Measurements from ENCODE around the gene ACACB.
"Not testable (repeated sequence)": the region's sequence is repeated elsewhere in the genome, so short reads cannot be mapped to it uniquely, and the experiment has no call there.

ACACB gene

DNA sequence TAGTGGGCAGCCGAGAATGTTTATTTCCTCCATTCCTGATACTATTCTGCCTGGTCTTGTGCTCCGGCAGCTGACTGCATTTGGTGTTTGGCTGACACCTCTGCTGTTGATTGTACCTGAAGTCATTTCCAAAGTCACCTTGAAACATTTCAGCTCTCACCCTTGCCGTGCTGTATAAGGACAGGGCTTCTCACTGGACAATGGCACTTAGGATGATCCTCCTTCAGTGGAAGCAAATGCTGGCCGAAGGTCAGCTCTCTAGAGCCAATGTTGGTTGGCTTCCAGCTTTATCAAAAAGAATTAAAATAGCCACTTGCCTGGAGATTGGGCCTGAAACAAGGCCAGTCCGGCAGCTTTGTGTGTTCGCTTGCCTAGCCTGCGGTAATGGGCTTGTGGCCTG lies 44.0 kb downstream of the ACACB start:
- Histone ChIP-seq H3K79me2 (ENCODE audit: control insufficient read depth, insufficient read depth, low read length, unreplicated experiment) (no peaks in the 10 kb centered on the region), H3K27ac (ENCODE audit: low read depth, low read length) (no peak overlapping the region), H3K27me3 (ENCODE audit: insufficient read depth, low read length) (no peaks in the 10 kb centered on the region), H3K36me3 (ENCODE audit: insufficient read depth, low read length) (no peaks in the 10 kb centered on the region), H3K4me3 (ENCODE audit: low read depth, low read length) (no peak overlapping the region), H2AFZ (ENCODE audit: low read length, unreplicated experiment) (no peak overlapping the region), H3K4me1 (ENCODE audit: control insufficient read depth, insufficient read depth, low read length, unreplicated experiment) (no peaks in the 10 kb centered on the region)

DNA sequence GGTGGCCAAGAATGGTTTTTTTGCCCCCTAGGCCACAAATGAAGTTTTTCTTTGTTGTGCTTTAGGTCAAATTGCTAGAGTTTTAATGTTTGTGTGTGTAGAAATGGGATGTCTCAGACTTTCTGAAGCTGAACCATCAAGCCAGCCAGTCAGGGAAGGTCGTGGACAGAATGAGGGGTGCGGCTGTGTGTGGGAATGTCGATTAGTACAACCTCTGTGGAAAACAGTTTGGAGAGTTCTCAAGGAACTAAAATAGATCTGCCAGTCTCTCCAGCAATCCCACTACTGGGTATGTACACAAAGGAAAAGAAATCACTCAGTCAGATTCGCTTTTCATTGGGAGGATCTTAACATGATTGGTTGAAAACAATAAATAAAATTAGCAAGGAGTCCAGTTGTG lies 44.5 kb downstream of the ACACB start:
- H3K4me3 ChIP-seq (ENCODE audit: low read depth, low read length): no peak overlapping the region
- H2AFZ ChIP-seq (ENCODE audit: low read length, unreplicated experiment): no peak overlapping the region
- H3K27ac ChIP-seq (ENCODE audit: low read depth, low read length): no peak overlapping the region
- H3K27me3 ChIP-seq (ENCODE audit: insufficient read depth, low read length): no peaks in the 10 kb centered on the region
- no peaks in the 10 kb centered on the region for H3K36me3 ChIP-seq (ENCODE audit: insufficient read depth, low read length)
- no peaks in the 10 kb centered on the region for H3K79me2 ChIP-seq (ENCODE audit: control insufficient read depth, insufficient read depth, low read length, unreplicated experiment)
- H3K4me1 ChIP-seq (ENCODE audit: control insufficient read depth, insufficient read depth, low read length, unreplicated experiment): no peaks in the 10 kb centered on the region

DNA sequence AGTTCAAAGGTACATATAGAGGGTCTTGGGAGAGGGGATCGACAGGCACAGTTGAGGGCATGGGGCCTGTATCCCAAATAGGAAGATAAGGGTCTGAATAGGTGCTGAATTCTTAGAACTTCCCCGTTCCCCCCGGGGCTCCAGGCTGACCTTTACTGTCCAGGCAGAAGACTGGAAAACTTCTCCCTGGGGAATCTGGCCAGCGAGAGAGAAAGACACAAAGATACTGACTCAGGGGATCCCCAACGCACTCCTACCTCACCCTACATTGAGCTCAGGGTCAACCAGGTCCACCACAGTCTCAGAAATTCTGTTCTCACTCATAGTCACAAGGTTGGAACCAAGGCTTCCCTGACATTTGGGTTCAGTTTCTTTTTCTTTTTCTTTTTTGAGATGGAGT lies 46.2 kb downstream of the ACACB start:
- Histone ChIP-seq H3K27me3 (ENCODE audit: insufficient read depth, low read length) (no peaks in the 10 kb centered on the region), H3K4me1 (ENCODE audit: control insufficient read depth, insufficient read depth, low read length, unreplicated experiment) (no peaks in the 10 kb centered on the region)

DNA sequence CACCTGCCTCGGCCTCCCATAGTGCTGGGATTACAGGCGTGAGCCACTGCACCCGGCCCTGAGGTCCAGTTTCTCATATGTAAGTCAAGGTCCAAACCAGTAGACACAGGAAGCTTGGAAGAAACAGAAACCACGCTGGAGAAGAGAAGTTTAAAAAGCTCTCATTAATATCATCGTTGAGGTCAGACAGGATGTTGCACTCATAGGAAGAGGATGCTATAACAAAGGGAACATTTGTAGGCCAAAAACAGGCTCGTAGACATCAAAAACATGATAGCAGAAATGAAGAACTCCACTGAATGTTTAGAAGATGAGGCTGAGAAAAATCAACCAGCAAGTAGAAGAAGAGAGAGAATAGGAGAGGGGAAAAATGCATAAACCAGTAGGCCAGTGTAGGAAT lies 46.8 kb downstream of the ACACB start:
- H2AFZ ChIP-seq (ENCODE audit: low read length, unreplicated experiment): no peak overlapping the region
- H3K79me2 ChIP-seq (ENCODE audit: control insufficient read depth, insufficient read depth, low read length, unreplicated experiment): no peaks in the 10 kb centered on the region
- H3K4me1 ChIP-seq (ENCODE audit: control insufficient read depth, insufficient read depth, low read length, unreplicated experiment): no peaks in the 10 kb centered on the region
- H3K27me3 ChIP-seq (ENCODE audit: insufficient read depth, low read length): no peaks in the 10 kb centered on the region
- no peak overlapping the region for H3K4me3 ChIP-seq (ENCODE audit: low read depth, low read length)
- no peaks in the 10 kb centered on the region for H3K36me3 ChIP-seq (ENCODE audit: insufficient read depth, low read length)
- H3K27ac ChIP-seq (ENCODE audit: low read depth, low read length): no peak overlapping the region

More for the DNA sequence above, 46.2 kb downstream of the ACACB start:
- Histone ChIP-seq H3K79me2 (ENCODE audit: control insufficient read depth, insufficient read depth, low read length, unreplicated experiment) (no peaks in the 10 kb centered on the region), H3K27ac (ENCODE audit: low read depth, low read length) (no peak overlapping the region), H2AFZ (ENCODE audit: low read length, unreplicated experiment) (no peak overlapping the region), H3K4me3 (ENCODE audit: low read depth, low read length) (no peak overlapping the region), H3K36me3 (ENCODE audit: insufficient read depth, low read length) (no peaks in the 10 kb centered on the region)

DNA sequence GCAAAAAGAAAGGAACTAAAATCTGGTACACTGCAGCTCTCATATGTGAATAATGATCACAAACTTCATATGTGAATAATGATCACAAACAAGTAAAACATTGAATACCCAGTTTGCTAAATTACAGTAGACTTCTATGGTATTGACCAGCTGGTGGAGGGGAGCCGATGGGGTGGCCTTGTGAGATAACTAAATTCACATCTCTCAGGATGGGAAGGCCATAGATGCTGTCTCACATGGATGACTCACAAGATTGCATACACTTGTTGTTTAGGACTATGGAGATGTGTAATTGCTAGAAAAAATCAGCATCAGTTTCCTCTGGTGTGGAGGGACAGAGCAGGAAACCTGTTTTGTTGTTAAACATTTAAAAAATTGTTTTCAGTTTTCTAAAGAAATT lies 49.2 kb downstream of the ACACB start:
- Histone ChIP-seq H3K79me2 (ENCODE audit: control insufficient read depth, insufficient read depth, low read length, unreplicated experiment) (no peaks in the 10 kb centered on the region), H3K36me3 (ENCODE audit: insufficient read depth, low read length) (no peaks in the 10 kb centered on the region), H2AFZ (ENCODE audit: low read length, unreplicated experiment) (no peak overlapping the region), H3K4me1 (ENCODE audit: control insufficient read depth, insufficient read depth, low read length, unreplicated experiment) (no peaks in the 10 kb centered on the region), H3K27ac (ENCODE audit: low read depth, low read length) (no peak overlapping the region), H3K27me3 (ENCODE audit: insufficient read depth, low read length) (no peaks in the 10 kb centered on the region), H3K4me3 (ENCODE audit: low read depth, low read length) (no peak overlapping the region)

DNA sequence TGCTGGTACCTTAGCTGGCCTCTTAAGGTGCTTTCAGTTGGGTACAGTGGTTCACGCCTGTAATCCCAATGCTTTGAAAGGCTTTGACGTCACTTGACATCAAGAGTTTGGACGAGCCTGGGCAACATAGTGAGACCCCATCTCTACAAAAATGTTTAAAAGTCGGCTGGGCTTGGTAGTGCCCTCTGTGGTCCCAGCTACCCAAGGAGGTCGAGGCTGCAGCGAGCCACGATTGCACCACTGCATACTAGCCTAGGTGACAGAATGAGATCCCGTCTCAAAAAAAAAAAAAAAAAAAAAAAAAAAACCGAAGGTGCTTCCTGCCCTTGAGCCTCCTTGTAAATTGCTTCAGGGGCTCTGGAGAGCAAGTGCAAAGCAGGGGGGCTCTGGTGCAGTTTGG lies 50.0 kb downstream of the ACACB start:
- H3K27ac ChIP-seq (ENCODE audit: low read depth, low read length): no peak overlapping the region
- H3K79me2 ChIP-seq (ENCODE audit: control insufficient read depth, insufficient read depth, low read length, unreplicated experiment): no peaks in the 10 kb centered on the region
- H3K27me3 ChIP-seq (ENCODE audit: insufficient read depth, low read length): no peaks in the 10 kb centered on the region
- H3K4me3 ChIP-seq (ENCODE audit: low read depth, low read length): no peak overlapping the region
- no peaks in the 10 kb centered on the region for H3K4me1 ChIP-seq (ENCODE audit: control insufficient read depth, insufficient read depth, low read length, unreplicated experiment)
- H2AFZ ChIP-seq (ENCODE audit: low read length, unreplicated experiment): no peak overlapping the region
- no peaks in the 10 kb centered on the region for H3K36me3 ChIP-seq (ENCODE audit: insufficient read depth, low read length)

DNA sequence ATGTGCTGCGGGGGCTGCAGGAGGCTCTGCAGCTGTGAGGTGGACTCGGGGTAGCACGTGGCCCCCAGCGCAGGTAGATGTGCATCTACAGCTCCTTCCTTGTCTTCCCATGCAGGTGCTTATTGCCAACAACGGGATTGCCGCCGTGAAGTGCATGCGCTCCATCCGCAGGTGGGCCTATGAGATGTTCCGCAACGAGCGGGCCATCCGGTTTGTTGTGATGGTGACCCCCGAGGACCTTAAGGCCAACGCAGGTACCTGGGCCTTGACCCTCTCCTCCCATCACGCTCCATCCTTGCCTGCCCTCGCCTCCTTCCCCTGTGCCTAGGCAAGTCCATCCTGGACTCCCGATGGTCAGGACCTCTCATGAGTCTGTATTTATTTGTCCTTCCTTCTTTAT lies 51.4 kb downstream of the ACACB start:
- no peaks in the 10 kb centered on the region for H3K79me2 ChIP-seq (ENCODE audit: control insufficient read depth, insufficient read depth, low read length, unreplicated experiment)
- H3K36me3 ChIP-seq (ENCODE audit: insufficient read depth, low read length): 0 out of 2 replicates have a peak, but pooled peaks cover 5% of the 10 kb centered on the region
- H3K27ac ChIP-seq (ENCODE audit: low read depth, low read length): no peak overlapping the region
- no peak overlapping the region for H3K4me3 ChIP-seq (ENCODE audit: low read depth, low read length)
- no peaks in the 10 kb centered on the region for H3K27me3 ChIP-seq (ENCODE audit: insufficient read depth, low read length)
- no peak overlapping the region for H2AFZ ChIP-seq (ENCODE audit: low read length, unreplicated experiment)
- no peaks in the 10 kb centered on the region for H3K4me1 ChIP-seq (ENCODE audit: control insufficient read depth, insufficient read depth, low read length, unreplicated experiment)

DNA sequence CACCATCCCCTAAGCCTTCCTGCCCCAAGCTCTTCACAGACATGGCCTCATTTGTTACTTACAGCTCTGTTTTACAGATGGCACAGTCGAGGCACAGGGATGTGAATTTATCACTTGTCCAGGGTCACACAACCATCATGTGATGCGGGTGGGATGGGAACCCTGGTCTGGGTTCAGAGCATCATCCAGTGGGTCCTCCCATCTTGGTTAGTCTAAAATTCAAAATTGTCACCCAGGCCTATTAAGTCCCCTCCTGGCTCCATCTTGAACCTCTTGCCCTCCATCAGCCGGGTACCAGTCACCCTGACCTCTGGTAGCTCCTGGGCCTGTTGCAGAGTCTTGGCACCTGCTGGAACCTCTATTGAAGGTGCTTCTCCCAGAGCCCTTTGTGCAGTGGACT lies 52.9 kb downstream of the ACACB start:
- Histone ChIP-seq H3K27ac (ENCODE audit: low read depth, low read length) (no peak overlapping the region), H2AFZ (ENCODE audit: low read length, unreplicated experiment) (no peak overlapping the region), H3K4me1 (ENCODE audit: control insufficient read depth, insufficient read depth, low read length, unreplicated experiment) (no peaks in the 10 kb centered on the region), H3K4me3 (ENCODE audit: low read depth, low read length) (no peak overlapping the region), H3K27me3 (ENCODE audit: insufficient read depth, low read length) (no peaks in the 10 kb centered on the region), H3K79me2 (ENCODE audit: control insufficient read depth, insufficient read depth, low read length, unreplicated experiment) (no peaks in the 10 kb centered on the region), H3K36me3 (ENCODE audit: insufficient read depth, low read length) (peaks cover 14% of the 10 kb centered on the region; the same call in 1 of the 2 replicates)

DNA sequence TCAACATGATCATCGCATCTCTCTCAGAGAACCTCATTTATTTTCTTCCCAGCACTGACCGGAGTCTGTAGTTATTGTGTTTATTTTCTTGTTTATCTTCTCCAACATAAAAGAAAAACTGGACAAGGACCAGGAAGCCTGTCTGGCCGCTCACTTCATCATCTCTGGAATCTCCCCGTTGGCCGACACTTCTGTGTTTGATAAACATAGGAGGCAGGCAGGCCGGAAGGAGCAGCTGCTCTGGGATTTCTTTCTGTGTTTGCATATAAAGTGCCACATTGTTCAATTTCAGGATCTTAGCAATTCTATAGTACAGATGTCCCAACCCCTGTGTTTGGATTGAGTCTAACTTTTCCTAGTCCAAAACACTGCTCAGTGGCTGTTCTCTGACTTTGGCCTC lies 53.3 kb downstream of the ACACB start:
- Histone ChIP-seq H2AFZ (ENCODE audit: low read length, unreplicated experiment) (no peak overlapping the region), H3K36me3 (ENCODE audit: insufficient read depth, low read length) (peaks cover 14% of the 10 kb centered on the region; the same call in 1 of the 2 replicates), H3K27me3 (ENCODE audit: insufficient read depth, low read length) (no peaks in the 10 kb centered on the region), H3K27ac (ENCODE audit: low read depth, low read length) (no peak overlapping the region), H3K4me3 (ENCODE audit: low read depth, low read length) (no peak overlapping the region), H3K79me2 (ENCODE audit: control insufficient read depth, insufficient read depth, low read length, unreplicated experiment) (no peaks in the 10 kb centered on the region), H3K4me1 (ENCODE audit: control insufficient read depth, insufficient read depth, low read length, unreplicated experiment) (no peaks in the 10 kb centered on the region)

DNA sequence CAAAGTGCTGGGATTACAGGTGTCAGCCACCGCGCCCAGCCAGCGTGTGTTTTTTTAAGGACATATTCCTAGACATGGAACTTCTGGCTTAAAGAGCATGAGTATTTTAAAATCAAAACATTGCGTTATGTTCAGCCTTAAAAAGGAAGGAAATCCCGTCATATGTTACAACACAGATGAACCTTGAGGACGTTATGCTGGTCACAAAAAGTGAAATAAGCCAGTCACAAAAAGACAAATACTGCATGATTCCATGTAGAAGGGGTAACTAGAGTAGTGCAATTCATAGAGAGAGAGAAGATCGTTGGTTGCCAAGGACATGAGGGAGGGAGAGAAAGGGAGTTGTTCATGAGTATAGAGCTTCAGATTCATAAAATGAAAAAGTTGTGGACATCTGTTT lies 53.9 kb downstream of the ACACB start:
- H3K27me3 ChIP-seq (ENCODE audit: insufficient read depth, low read length): no peaks in the 10 kb centered on the region
- no peak overlapping the region for H3K4me3 ChIP-seq (ENCODE audit: low read depth, low read length)
- H3K4me1 ChIP-seq (ENCODE audit: control insufficient read depth, insufficient read depth, low read length, unreplicated experiment): no peaks in the 10 kb centered on the region
- H3K36me3 ChIP-seq (ENCODE audit: insufficient read depth, low read length): peaks cover 14% of the 10 kb centered on the region; the same call in 1 of the 2 replicates
- no peaks in the 10 kb centered on the region for H3K79me2 ChIP-seq (ENCODE audit: control insufficient read depth, insufficient read depth, low read length, unreplicated experiment)
- H2AFZ ChIP-seq (ENCODE audit: low read length, unreplicated experiment): no peak overlapping the region
- H3K27ac ChIP-seq (ENCODE audit: low read depth, low read length): no peak overlapping the region

DNA sequence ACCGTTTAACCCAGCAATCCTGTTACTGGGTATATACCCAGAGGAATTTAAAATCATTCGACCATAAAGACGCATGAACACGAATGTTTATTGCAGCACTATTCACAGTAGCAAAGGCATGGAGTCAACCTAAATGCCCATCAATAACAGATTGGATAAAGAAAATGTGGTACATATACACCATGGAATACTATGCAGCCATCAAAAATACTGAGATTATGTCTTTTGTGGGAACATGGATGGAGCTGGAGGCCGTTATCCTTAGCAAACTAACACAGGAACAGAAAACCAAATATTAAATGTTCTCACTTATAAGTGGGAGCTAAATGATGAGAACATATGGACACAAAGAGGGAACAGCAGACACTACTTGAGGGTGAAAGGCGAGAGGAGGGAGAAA lies 56.4 kb downstream of the ACACB start:
- not testable (repeated sequence) for H3K27me3 ChIP-seq (ENCODE audit: insufficient read depth, low read length); H3K27ac ChIP-seq (ENCODE audit: low read depth, low read length); H3K4me1 ChIP-seq (ENCODE audit: control insufficient read depth, insufficient read depth, low read length, unreplicated experiment); H2AFZ ChIP-seq (ENCODE audit: low read length, unreplicated experiment); H3K79me2 ChIP-seq (ENCODE audit: control insufficient read depth, insufficient read depth, low read length, unreplicated experiment); H3K4me3 ChIP-seq (ENCODE audit: low read depth, low read length)
- peaks cover 14% of the 10 kb centered on the region; the same call in 1 of the 2 replicates for H3K36me3 ChIP-seq (ENCODE audit: insufficient read depth, low read length)
